HepG2 (cell line): ENCODE data around the gene PLIN3. TPM values are rescaled to one million over a fixed set of nuclear protein-coding genes. Genes with fewer than 3 reads are reported as not detected.
A peak's percentile ranks its signal among the peaks of the same experiment; 100 is the strongest.

Experiments used
- ARNT2 ChIP-seq: sonication (generic); formaldehyde crosslinking; IDR thresholded peaks from 2 replicates; pipeline ENCODE4 v1.8.0; 2022; ENCODE audit warnings: mild to moderate bottlenecking, low read depth, missing genetic modification reagents, moderate library complexity
- ATRX ChIP-seq: sonication (generic); formaldehyde crosslinking; IDR thresholded peaks from 2 replicates; pipeline ENCODE4 v1.4.0; 2020; ENCODE audit warnings: missing genetic modification reagents, borderline replicate concordance
- CC2D1A ChIP-seq: sonication (generic); formaldehyde crosslinking; IDR thresholded peaks from 2 replicates; pipeline ENCODE4 v1.8.1; 2023; ENCODE audit warnings: mild to moderate bottlenecking, missing genetic modification reagents
- FOSL2 ChIP-seq: sonication (generic); formaldehyde crosslinking; IDR thresholded peaks from 2 replicates; pipeline ENCODE4 v1.4.0; 2020; ENCODE audit warnings: missing genetic modification reagents
- JDP2 ChIP-seq: sonication (generic); formaldehyde crosslinking; IDR thresholded peaks from 2 replicates; pipeline ENCODE4 v1.8.1; 2022; ENCODE audit warnings: missing genetic modification reagents, borderline replicate concordance
- KLF16 ChIP-seq, 2 experiments: sonication (generic) in 1 of 2; formaldehyde crosslinking in 1 of 2; IDR thresholded peaks; 2 replicates each; pipeline versions ENCODE4 v1.6.1 to v1.8.0; 2016 to 2023; ENCODE audit warnings: missing genetic modification reagents in 2 of 2, missing compliant biosample characterization in 1 of 2
- KMT2A ChIP-seq: sonication (generic); formaldehyde crosslinking; IDR thresholded peaks from 2 replicates; pipeline ENCODE4 v1.4.0; 2020; ENCODE audit warnings: missing genetic modification reagents
- RORA ChIP-seq: sonication (generic); formaldehyde crosslinking; IDR thresholded peaks from 2 replicates; pipeline ENCODE4 v1.5.0; 2020; ENCODE audit warnings: mild to moderate bottlenecking, missing genetic modification reagents, moderate library complexity
- SMARCC2 ChIP-seq: fragments of 450-650 bp; IDR thresholded peaks from 2 replicates; pipeline ENCODE4 v1.6.1; 2017; ENCODE audit warnings: antibody characterized with exemption, mild to moderate bottlenecking
- SNAI1 ChIP-seq: sonication (generic); formaldehyde crosslinking; IDR thresholded peaks from 2 replicates; pipeline ENCODE4 v1.5.0; 2020; ENCODE audit warnings: mild to moderate bottlenecking, missing genetic modification reagents, borderline replicate concordance
- SOX6 ChIP-seq, 2 experiments: fragments of 450-650 bp in 1 of 2; sonication (generic) in 1 of 2; formaldehyde crosslinking in 1 of 2; IDR thresholded peaks; 2 replicates each; pipeline versions ENCODE4 v1.4.0 to v1.6.1; 2017 to 2020; ENCODE audit warnings: antibody characterized with exemption in 1 of 2, mild to moderate bottlenecking in 1 of 2, missing genetic modification reagents in 1 of 2
- ZFP36 ChIP-seq: fragments of 150-350 bp; IDR thresholded peaks from 2 replicates; pipeline ENCODE4 v1.6.1; 2018; ENCODE audit warnings: borderline replicate concordance, low read length, low read depth; ENCODE audit not compliant: partially characterized antibody
- ZNF138 ChIP-seq: sonication (generic); formaldehyde crosslinking; IDR thresholded peaks from 2 replicates; pipeline ENCODE4 v1.5.0; 2020; ENCODE audit warnings: mild to moderate bottlenecking, low read depth, missing genetic modification reagents
- ZNF20 ChIP-seq: sonication (generic); formaldehyde crosslinking; IDR thresholded peaks from 2 replicates; pipeline ENCODE4 v1.4.0; 2020; ENCODE audit warnings: mild to moderate bottlenecking, moderate library complexity, missing genetic modification reagents
- ZNF589 ChIP-seq: sonication (generic); formaldehyde crosslinking; conservative IDR thresholded peaks from 2 replicates; pipeline ENCODE4 v1.8.0; 2022; ENCODE audit warnings: mild to moderate bottlenecking, moderate library complexity, missing genetic modification reagents
- ZNF652 ChIP-seq: IDR thresholded peaks from 2 replicates; pipeline ENCODE4 v1.6.1; 2016; ENCODE audit warnings: low read depth, borderline replicate concordance
- polyA plus RNA-seq, 8 experiments: library from polyadenylated mRNA; depleted of rRNA in 3 of 8; stranded (reverse) in 7 of 8; unstranded in 1 of 8; fragments of >200 nt; fragmentation: Illumina TruSeq in 4 of 8; extraction: Trizol in 4 of 8; gene quantifications; 2 replicates each; pipeline versions ENCODE4 v1.2.1 to v1.2.3, GENCODE V29; 2011 to 2016; ENCODE audit warnings: low read depth in 4 of 8, missing spikeins in 1 of 8, mixed read lengths in 1 of 8; ENCODE audit not compliant: insufficient read depth in 1 of 8
- total RNA-seq, 5 experiments: library from RNA; depleted of rRNA; stranded (reverse); fragments of >200 nt; fragmentation: Illumina TruSeq; extraction: Trizol; gene quantifications; 2 replicates each; pipeline ENCODE4 v1.2.3, GENCODE V29; 2016; ENCODE audit warnings: low read depth in 1 of 5
- TF ChIP-seq, protein P1 (sequence below): sonication (generic); formaldehyde crosslinking; IDR thresholded peaks from 2 replicates; pipeline ENCODE4 v1.4.0; 2020; ENCODE audit warnings: low read depth, missing genetic modification reagents
- TF ChIP-seq, protein P2 (sequence below): sonication (generic); formaldehyde crosslinking; IDR thresholded peaks from 2 replicates; pipeline ENCODE4 v1.4.0; 2020; ENCODE audit warnings: missing genetic modification reagents; ENCODE audit errors: not compliant biosample characterization
- TF ChIP-seq, protein P3 (sequence below): IDR thresholded peaks from 2 replicates; pipeline ENCODE4 v1.6.1; 2016
- TF ChIP-seq, protein P4 (sequence below): sonication (generic); formaldehyde crosslinking; IDR thresholded peaks from 2 replicates; pipeline ENCODE4 v1.5.0; 2020; ENCODE audit warnings: mild to moderate bottlenecking, missing genetic modification reagents, borderline replicate concordance

Gene PLIN3
- total and polyA plus RNA-seq, 2 of the 13 experiments (the other 11 are each of a cell fraction or from before 2014, with no cell fraction given) = 49.3 to 57.9 TPM

DNA sequence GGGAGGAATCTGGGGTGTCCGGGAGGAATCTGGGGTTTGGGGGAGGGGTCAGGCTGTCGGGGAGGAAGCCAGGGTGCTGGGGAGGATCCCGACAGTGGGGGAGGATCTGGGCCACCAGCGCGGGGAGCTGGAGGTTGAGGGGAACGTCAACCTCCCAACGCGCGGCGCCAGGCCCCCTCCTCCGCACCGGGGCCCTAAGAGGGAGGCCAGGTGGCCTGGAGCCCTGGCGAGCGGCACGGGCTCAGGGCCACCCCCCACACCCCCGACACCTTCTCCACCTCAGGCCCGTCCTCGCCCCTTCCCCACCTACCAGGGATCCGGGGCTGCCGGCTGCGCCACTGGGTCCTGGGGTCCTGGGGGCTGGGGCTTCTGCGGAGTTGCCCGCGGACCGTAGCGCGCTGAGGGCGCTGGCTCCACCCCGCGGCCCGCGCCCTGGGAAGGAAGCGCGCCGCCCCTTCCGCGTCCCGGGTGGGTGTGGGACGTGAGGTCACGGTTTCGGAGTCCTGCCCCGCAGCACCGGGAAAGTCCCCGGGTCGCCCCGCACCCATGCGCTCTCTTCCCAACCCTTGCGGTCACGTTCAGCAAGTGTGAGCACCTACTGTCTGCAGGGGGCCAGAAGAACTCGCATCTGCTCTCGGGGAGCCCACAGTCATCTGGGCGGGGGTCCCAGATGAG lies 36.0 kb downstream of the PLIN3 start, which contains the start of gene TICAM1 (continued):
- TF ChIP-seq ZNF652 (CRISPR knock-in tag) = no peak
- TF ChIP-seq, protein P1, sequence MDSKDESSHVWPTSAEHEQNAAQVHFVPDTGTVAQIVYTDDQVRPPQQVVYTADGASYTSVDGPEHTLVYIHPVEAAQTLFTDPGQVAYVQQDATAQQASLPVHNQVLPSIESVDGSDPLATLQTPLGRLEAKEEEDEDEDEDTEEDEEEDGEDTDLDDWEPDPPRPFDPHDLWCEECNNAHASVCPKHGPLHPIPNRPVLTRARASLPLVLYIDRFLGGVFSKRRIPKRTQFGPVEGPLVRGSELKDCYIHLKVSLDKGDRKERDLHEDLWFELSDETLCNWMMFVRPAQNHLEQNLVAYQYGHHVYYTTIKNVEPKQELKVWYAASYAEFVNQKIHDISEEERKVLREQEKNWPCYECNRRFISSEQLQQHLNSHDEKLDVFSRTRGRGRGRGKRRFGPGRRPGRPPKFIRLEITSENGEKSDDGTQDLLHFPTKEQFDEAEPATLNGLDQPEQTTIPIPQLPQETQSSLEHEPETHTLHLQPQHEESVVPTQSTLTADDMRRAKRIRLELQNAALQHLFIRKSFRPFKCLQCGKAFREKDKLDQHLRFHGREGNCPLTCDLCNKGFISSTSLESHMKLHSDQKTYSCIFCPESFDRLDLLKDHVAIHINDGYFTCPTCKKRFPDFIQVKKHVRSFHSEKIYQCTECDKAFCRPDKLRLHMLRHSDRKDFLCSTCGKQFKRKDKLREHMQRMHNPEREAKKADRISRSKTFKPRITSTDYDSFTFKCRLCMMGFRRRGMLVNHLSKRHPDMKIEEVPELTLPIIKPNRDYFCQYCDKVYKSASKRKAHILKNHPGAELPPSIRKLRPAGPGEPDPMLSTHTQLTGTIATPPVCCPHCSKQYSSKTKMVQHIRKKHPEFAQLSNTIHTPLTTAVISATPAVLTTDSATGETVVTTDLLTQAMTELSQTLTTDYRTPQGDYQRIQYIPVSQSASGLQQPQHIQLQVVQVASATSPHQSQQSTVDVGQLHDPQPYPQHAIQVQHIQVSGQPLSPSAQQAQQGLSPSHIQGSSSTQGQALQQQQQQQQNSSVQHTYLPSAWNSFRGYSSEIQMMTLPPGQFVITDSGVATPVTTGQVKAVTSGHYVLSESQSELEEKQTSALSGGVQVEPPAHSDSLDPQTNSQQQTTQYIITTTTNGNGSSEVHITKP (CRISPR knock-in tag) = no peak
- no peak for TF ChIP-seq ATRX (CRISPR knock-in tag)
- TF ChIP-seq, protein P2, sequence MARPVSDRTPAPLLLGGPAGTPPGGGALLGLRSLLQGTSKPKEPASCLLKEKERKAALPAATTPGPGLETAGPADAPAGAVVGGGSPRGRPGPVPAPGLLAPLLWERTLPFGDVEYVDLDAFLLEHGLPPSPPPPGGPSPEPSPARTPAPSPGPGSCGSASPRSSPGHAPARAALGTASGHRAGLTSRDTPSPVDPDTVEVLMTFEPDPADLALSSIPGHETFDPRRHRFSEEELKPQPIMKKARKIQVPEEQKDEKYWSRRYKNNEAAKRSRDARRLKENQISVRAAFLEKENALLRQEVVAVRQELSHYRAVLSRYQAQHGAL = no peak
- no peak for TF ChIP-seq KLF16 (CRISPR knock-in tag; IDR thresholded peaks at IDR 0.05)
- no peak for TF ChIP-seq SOX6 (IDR thresholded peaks at IDR 0.05)
- no peak; the same call in 1 of the 2 replicates for TF ChIP-seq SOX6 (CRISPR knock-in tag; IDR thresholded peaks at IDR 0.05)
- TF ChIP-seq SNAI1 (CRISPR knock-in tag) = no peak
- TF ChIP-seq, protein P3, sequence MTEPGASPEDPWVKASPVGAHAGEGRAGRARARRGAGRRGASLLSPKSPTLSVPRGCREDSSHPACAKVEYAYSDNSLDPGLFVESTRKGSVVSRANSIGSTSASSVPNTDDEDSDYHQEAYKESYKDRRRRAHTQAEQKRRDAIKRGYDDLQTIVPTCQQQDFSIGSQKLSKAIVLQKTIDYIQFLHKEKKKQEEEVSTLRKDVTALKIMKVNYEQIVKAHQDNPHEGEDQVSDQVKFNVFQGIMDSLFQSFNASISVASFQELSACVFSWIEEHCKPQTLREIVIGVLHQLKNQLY = no peak
- no peak for TF ChIP-seq ZNF589 (CRISPR knock-in tag)
- no peak for TF ChIP-seq ARNT2 (CRISPR knock-in tag)
- TF ChIP-seq FOSL2 = 0 out of 2 replicates have a peak, but pooled peaks have one; percentile 22
- TF ChIP-seq CC2D1A (CRISPR knock-in tag) = no peak
- TF ChIP-seq, protein P4, sequence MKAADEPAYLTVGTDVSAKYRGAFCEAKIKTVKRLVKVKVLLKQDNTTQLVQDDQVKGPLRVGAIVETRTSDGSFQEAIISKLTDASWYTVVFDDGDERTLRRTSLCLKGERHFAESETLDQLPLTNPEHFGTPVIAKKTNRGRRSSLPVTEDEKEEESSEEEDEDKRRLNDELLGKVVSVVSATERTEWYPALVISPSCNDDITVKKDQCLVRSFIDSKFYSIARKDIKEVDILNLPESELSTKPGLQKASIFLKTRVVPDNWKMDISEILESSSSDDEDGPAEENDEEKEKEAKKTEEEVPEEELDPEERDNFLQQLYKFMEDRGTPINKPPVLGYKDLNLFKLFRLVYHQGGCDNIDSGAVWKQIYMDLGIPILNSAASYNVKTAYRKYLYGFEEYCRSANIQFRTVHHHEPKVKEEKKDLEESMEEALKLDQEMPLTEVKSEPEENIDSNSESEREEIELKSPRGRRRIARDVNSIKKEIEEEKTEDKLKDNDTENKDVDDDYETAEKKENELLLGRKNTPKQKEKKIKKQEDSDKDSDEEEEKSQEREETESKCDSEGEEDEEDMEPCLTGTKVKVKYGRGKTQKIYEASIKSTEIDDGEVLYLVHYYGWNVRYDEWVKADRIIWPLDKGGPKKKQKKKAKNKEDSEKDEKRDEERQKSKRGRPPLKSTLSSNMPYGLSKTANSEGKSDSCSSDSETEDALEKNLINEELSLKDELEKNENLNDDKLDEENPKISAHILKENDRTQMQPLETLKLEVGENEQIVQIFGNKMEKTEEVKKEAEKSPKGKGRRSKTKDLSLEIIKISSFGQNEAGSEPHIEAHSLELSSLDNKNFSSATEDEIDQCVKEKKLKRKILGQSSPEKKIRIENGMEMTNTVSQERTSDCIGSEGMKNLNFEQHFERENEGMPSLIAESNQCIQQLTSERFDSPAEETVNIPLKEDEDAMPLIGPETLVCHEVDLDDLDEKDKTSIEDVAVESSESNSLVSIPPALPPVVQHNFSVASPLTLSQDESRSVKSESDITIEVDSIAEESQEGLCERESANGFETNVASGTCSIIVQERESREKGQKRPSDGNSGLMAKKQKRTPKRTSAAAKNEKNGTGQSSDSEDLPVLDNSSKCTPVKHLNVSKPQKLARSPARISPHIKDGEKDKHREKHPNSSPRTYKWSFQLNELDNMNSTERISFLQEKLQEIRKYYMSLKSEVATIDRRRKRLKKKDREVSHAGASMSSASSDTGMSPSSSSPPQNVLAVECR (CRISPR knock-in tag) = peak; percentile 78
- TF ChIP-seq ZFP36 = no peak
- TF ChIP-seq JDP2 (CRISPR knock-in tag) = no peak
- no peak for TF ChIP-seq RORA
- no peak for TF ChIP-seq ZNF20 (CRISPR knock-in tag)
- no peak; the same call in 1 of the 2 replicates for TF ChIP-seq KMT2A (CRISPR knock-in tag)
- TF ChIP-seq SMARCC2 = no peak
- TF ChIP-seq ZNF138 = peak; percentile 62; the same call in 1 of the 2 replicates
